Measurements from ENCODE around the gene C12orf42.

C12orf42 gene

GRCh38 chr12:103468837-103469236, 26.9 kb downstream of the C12orf42 start:
- no peak for DNase-seq (ENCODE audit: extremely low spot score)
- TF ChIP-seq FOXK2 (IDR thresholded peaks at IDR 0.05) (no peak), L3MBTL2 (conservative IDR thresholded peaks at IDR 0.05) (no peak), NFRKB (IDR thresholded peaks at IDR 0.05) (no peak), FOXA1 (IDR thresholded peaks at IDR 0.05) (no peak), ZNF384 (IDR thresholded peaks at IDR 0.05) (no peak), BHLHE40 (IDR thresholded peaks at IDR 0.05; ENCODE audit: borderline replicate concordance) (no peak), FOXM1 (IDR thresholded peaks at IDR 0.05; ENCODE audit: borderline replicate concordance) (no peak), CTBP1 (IDR thresholded peaks at IDR 0.05; ENCODE audit: borderline replicate concordance) (no peak), ELF4 (IDR thresholded peaks at IDR 0.05) (no peak), ARNT (IDR thresholded peaks at IDR 0.05) (no peak), TARDBP (IDR thresholded peaks at IDR 0.05) (no peak)
- POLR2A ChIA-PET = no interaction called here
- CTCF ChIA-PET = no interaction called here

- TF ChIP-seq FOXA1 (IDR thresholded peaks at IDR 0.05) = no peak
- no peak for TF ChIP-seq SUZ12 (IDR thresholded peaks at IDR 0.05)
- no peak for TF ChIP-seq PKNOX1 (IDR thresholded peaks at IDR 0.05)
- TF ChIP-seq NFRKB (IDR thresholded peaks at IDR 0.05) = no peak
- no peak for TF ChIP-seq FOXK2 (IDR thresholded peaks at IDR 0.05)
- no peak for TF ChIP-seq L3MBTL2 (conservative IDR thresholded peaks at IDR 0.05)
- no peak for TF ChIP-seq LEF1 (IDR thresholded peaks at IDR 0.05; ENCODE audit: borderline replicate concordance)
- TF ChIP-seq ELF4 (IDR thresholded peaks at IDR 0.05) = no peak
- no peak for DNase-seq (ENCODE audit: extremely low spot score)
- POLR2A ChIA-PET = no interaction called here
- CTCF ChIA-PET = no interaction called here
These were observed 33.1 kb downstream of the C12orf42 start for GRCh38 chr12:103462675-103463074.

GRCh38 chr12:103457471-103457870, 38.3 kb downstream of the C12orf42 start:
- no peak for DNase-seq (ENCODE audit: extremely low spot score)
- POLR2A ChIA-PET = no interaction called here
- TF ChIP-seq L3MBTL2 (conservative IDR thresholded peaks at IDR 0.05) (no peak), SP1 (IDR thresholded peaks at IDR 0.05) (no peak), BHLHE40 (IDR thresholded peaks at IDR 0.05; ENCODE audit: borderline replicate concordance) (no peak), SUZ12 (IDR thresholded peaks at IDR 0.05) (no peak), ARNT (IDR thresholded peaks at IDR 0.05) (no peak)
- CTCF ChIA-PET = no interaction called here

GRCh38 chr12:103456006-103456405, 39.8 kb downstream of the C12orf42 start:
- CTCF ChIA-PET = no interaction called here
- DNase-seq (ENCODE audit: extremely low spot score) = no peak
- TF ChIP-seq NFRKB (IDR thresholded peaks at IDR 0.05) = no peak
- TF ChIP-seq L3MBTL2 (conservative IDR thresholded peaks at IDR 0.05) = no peak
- POLR2A ChIA-PET = no interaction called here

GRCh38 chr12:103455020-103455763, 40.6 kb downstream of the C12orf42 start:
- ChIA-PET POLR2A (no interaction called here), CTCF (no interaction called here)
- no peak for TF ChIP-seq SUZ12 (IDR thresholded peaks at IDR 0.05)
- TF ChIP-seq PKNOX1 (IDR thresholded peaks at IDR 0.05) = no peak
- no peak for TF ChIP-seq ZNF384 (IDR thresholded peaks at IDR 0.05)
- no peak for TF ChIP-seq TARDBP (IDR thresholded peaks at IDR 0.05)
- TF ChIP-seq BHLHE40 (IDR thresholded peaks at IDR 0.05; ENCODE audit: borderline replicate concordance) = no peak
- TF ChIP-seq ELF4 (IDR thresholded peaks at IDR 0.05) = no peak
- TF ChIP-seq FOXK2 (IDR thresholded peaks at IDR 0.05) = no peak
- no peak for TF ChIP-seq CTBP1 (IDR thresholded peaks at IDR 0.05; ENCODE audit: borderline replicate concordance)
- DNase-seq (ENCODE audit: extremely low spot score) = no peak

GRCh38 chr12:103444983-103445382, 50.8 kb downstream of the C12orf42 start:
- no peak for DNase-seq (ENCODE audit: extremely low spot score)
- POLR2A ChIA-PET = no interaction called here
- TF ChIP-seq TARDBP (IDR thresholded peaks at IDR 0.05) (no peak), SP1 (IDR thresholded peaks at IDR 0.05) (no peak), ELF4 (IDR thresholded peaks at IDR 0.05) (no peak), SUZ12 (IDR thresholded peaks at IDR 0.05) (no peak), HDGF (IDR thresholded peaks at IDR 0.05; ENCODE audit: borderline replicate concordance) (no peak), FOXM1 (IDR thresholded peaks at IDR 0.05; ENCODE audit: borderline replicate concordance) (no peak), BHLHE40 (IDR thresholded peaks at IDR 0.05; ENCODE audit: borderline replicate concordance) (no peak), CTBP1 (IDR thresholded peaks at IDR 0.05; ENCODE audit: borderline replicate concordance) (no peak), NFRKB (IDR thresholded peaks at IDR 0.05) (no peak), L3MBTL2 (conservative IDR thresholded peaks at IDR 0.05) (no peak), PKNOX1 (IDR thresholded peaks at IDR 0.05) (no peak), LEF1 (IDR thresholded peaks at IDR 0.05; ENCODE audit: borderline replicate concordance) (no peak), ZNF384 (IDR thresholded peaks at IDR 0.05) (no peak), ARNT (IDR thresholded peaks at IDR 0.05) (no peak), FOXK2 (IDR thresholded peaks at IDR 0.05) (no peak), FOXA1 (IDR thresholded peaks at IDR 0.05) (no peak)
- CTCF ChIA-PET = no interaction called here

GRCh38 chr12:103442822-103443221, 52.9 kb downstream of the C12orf42 start:
- POLR2A ChIA-PET = no interaction called here
- DNase-seq (ENCODE audit: extremely low spot score) = no peak
- no peak for TF ChIP-seq BHLHE40 (IDR thresholded peaks at IDR 0.05; ENCODE audit: borderline replicate concordance)
- TF ChIP-seq TARDBP (IDR thresholded peaks at IDR 0.05) = no peak
- TF ChIP-seq FOXK2 (IDR thresholded peaks at IDR 0.05) = no peak
- no peak for TF ChIP-seq ARNT (IDR thresholded peaks at IDR 0.05)
- no peak for TF ChIP-seq LEF1 (IDR thresholded peaks at IDR 0.05; ENCODE audit: borderline replicate concordance)
- TF ChIP-seq SUZ12 (IDR thresholded peaks at IDR 0.05) = no peak
- no peak for TF ChIP-seq L3MBTL2 (conservative IDR thresholded peaks at IDR 0.05)
- TF ChIP-seq ZNF384 (IDR thresholded peaks at IDR 0.05) = no peak
- TF ChIP-seq FOXA1 (IDR thresholded peaks at IDR 0.05) = no peak
- TF ChIP-seq PKNOX1 (IDR thresholded peaks at IDR 0.05) = no peak
- no peak for TF ChIP-seq FOXM1 (IDR thresholded peaks at IDR 0.05; ENCODE audit: borderline replicate concordance)
- TF ChIP-seq NFRKB (IDR thresholded peaks at IDR 0.05) = no peak
- no peak for TF ChIP-seq CTBP1 (IDR thresholded peaks at IDR 0.05; ENCODE audit: borderline replicate concordance)
- no peak for TF ChIP-seq ELF4 (IDR thresholded peaks at IDR 0.05)
- no peak for TF ChIP-seq SP1 (IDR thresholded peaks at IDR 0.05)
- no peak for TF ChIP-seq HDGF (IDR thresholded peaks at IDR 0.05; ENCODE audit: borderline replicate concordance)
- CTCF ChIA-PET = no interaction called here
